ENCODE measurements around the gene CACNG7.

DNA sequence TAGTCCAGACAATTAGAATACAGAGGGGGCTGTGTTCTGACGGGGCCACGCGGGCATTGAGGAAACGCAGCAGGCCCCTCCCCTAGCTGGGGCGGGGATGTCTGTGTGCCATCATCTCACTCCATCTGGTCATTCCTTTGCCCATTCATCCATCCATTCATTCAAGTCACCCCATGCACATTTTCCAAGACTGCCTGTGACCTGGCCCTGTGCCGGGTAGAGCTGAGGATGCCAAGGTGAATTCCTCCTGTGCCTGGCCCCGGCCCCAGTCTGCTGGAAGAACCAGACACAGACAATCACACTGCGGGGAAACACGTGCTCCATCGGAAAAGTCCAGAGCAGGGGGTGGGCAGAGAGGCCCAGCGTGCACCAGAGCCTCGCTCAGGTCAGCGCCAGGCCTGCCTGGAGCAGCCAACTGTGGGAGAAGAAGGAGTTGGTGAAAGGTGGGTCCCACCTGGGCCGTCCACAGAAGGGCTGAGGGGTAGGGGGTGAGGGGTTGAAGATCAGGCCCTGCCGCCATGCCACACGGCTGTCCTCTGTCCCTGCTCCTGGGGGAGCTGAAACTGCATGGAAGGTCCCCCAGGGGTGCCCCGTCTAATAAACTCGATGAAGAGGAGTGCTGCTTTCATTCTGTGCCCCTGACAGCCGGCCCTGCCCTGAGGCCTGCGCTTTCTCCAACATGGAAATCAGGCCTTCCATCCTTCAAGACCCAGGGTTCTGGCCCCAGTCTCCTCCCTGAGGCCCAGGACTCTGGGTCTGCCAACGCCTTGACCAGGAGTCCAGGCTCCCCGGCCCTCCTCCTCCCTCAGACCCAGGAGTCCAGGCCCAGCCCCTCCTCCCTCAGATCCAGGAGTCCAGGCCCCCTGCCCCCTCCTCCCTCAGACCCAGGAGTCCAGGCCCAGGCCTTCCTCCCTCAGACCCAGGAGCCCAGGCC is 80.8 kb downstream of the CACNG7 start:
- no peak for TF ChIP-seq EZH2 (IDR thresholded peaks at IDR 0.05; ENCODE audit: borderline replicate concordance, low read depth, low read length, poor library complexity, severe bottlenecking)
- TF ChIP-seq, protein P1, sequence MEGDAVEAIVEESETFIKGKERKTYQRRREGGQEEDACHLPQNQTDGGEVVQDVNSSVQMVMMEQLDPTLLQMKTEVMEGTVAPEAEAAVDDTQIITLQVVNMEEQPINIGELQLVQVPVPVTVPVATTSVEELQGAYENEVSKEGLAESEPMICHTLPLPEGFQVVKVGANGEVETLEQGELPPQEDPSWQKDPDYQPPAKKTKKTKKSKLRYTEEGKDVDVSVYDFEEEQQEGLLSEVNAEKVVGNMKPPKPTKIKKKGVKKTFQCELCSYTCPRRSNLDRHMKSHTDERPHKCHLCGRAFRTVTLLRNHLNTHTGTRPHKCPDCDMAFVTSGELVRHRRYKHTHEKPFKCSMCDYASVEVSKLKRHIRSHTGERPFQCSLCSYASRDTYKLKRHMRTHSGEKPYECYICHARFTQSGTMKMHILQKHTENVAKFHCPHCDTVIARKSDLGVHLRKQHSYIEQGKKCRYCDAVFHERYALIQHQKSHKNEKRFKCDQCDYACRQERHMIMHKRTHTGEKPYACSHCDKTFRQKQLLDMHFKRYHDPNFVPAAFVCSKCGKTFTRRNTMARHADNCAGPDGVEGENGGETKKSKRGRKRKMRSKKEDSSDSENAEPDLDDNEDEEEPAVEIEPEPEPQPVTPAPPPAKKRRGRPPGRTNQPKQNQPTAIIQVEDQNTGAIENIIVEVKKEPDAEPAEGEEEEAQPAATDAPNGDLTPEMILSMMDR (conservative IDR thresholded peaks at IDR 0.05; ENCODE audit: low read depth, low read length) = no peak
